CD8-positive, alpha-beta memory T cell (primary cell): ENCODE results near the gene KCTD12. TPM values are rescaled to one million over a fixed set of nuclear protein-coding genes. Genes with fewer than 3 reads are reported as not detected.

ENCODE experiments used
- CTCF ChIA-PET: fragments of 350-600 bp; sonication (Branson Sonifier 250); formaldehyde crosslinking; loops from one replicate; lab custom pipeline; 2021; ENCODE audit warnings: antibody characterized with exemption; lab: Charles Lee
- POLR2A ChIA-PET: fragments of 350-600 bp; sonication (Branson Sonifier 250); formaldehyde crosslinking; loops from one replicate; lab custom pipeline; 2021; ENCODE audit warnings: antibody characterized with exemption; lab: Charles Lee
- DNase-seq, 5 donors: peaks; one replicate each; pipeline versions ENCODE4 v3.0.0 to v3.0.0-alpha.2; 2020 to 2022; ENCODE audit warnings: mixed read lengths in 1 of 5
- H3K27ac ChIP-seq: one replicate; pipeline ENCODE4 v1.7.0; 2013; ENCODE audit warnings: low read depth, mild to moderate bottlenecking, low read length, moderate library complexity
- H3K27me3 ChIP-seq: 2 replicates; pipeline ENCODE4 v1.7.0; 2013; ENCODE audit warnings: low read length, mild to moderate bottlenecking; ENCODE audit not compliant: insufficient read depth, poor library complexity, severe bottlenecking
- H3K36me3 ChIP-seq: 2 replicates; pipeline ENCODE4 v1.7.0; 2013; ENCODE audit warnings: mild to moderate bottlenecking, low read length, moderate library complexity; ENCODE audit not compliant: insufficient read depth
- H3K4me1 ChIP-seq: 2 replicates; pipeline ENCODE4 v1.7.0; 2013; ENCODE audit warnings: mild to moderate bottlenecking, low read length, moderate library complexity; ENCODE audit not compliant: insufficient read depth
- H3K4me3 ChIP-seq: 2 replicates; pipeline ENCODE4 v1.7.0; 2013; ENCODE audit warnings: mild to moderate bottlenecking, low read length
- H3K9me3 ChIP-seq: 2 replicates; pipeline ENCODE4 v1.7.0; 2013; ENCODE audit warnings: mild to moderate bottlenecking, low read length
- H3K27ac Mint-ChIP-seq, 8 donors: one replicate each; pipeline ENCODE4 v1.8.0; 2020 to 2021; ENCODE audit warnings: mixed read lengths in 8 of 8, mild to moderate bottlenecking in 6 of 8, inconsistent platforms in 3 of 8, moderate library complexity in 3 of 8
- H3K27me3 Mint-ChIP-seq, 2 donors: one replicate each; pipeline ENCODE4 v1.8.0; 2020 to 2021; ENCODE audit warnings: mixed read lengths in 2 of 2, mild to moderate bottlenecking in 1 of 2, moderate library complexity in 1 of 2
- H3K36me3 Mint-ChIP-seq, 3 donors: one replicate each; pipeline ENCODE4 v1.8.0; 2020 to 2021; ENCODE audit warnings: mixed read lengths in 3 of 3, inconsistent platforms in 1 of 3, mild to moderate bottlenecking in 1 of 3
- H3K4me1 Mint-ChIP-seq, 3 donors: one replicate each; pipeline ENCODE4 v1.8.0; 2020 to 2021; ENCODE audit warnings: mixed read lengths in 3 of 3, inconsistent platforms in 1 of 3, mild to moderate bottlenecking in 1 of 3
- H3K4me3 Mint-ChIP-seq, 7 donors: one replicate each; pipeline ENCODE4 v1.8.0; 2020 to 2021; ENCODE audit warnings: mixed read lengths in 7 of 7, mild to moderate bottlenecking in 6 of 7, moderate library complexity in 4 of 7, inconsistent platforms in 2 of 7
- H3K9me3 Mint-ChIP-seq, 5 donors: one replicate each; pipeline ENCODE4 v1.8.0; 2020 to 2022; ENCODE audit warnings: mixed read lengths in 5 of 5, mild to moderate bottlenecking in 3 of 5, moderate library complexity in 2 of 5, inconsistent platforms in 1 of 5
- polyA plus RNA-seq: library from polyadenylated mRNA; unstranded; fragments of 300-500 nt; fragmentation: Illumina TruSeq; gene quantifications from one replicate; pipeline ENCODE4 v1.2.3, GENCODE V29; 2021
- total RNA-seq, 2 experiments: library from RNA; stranded (reverse); gene quantifications; one replicate each; pipeline ENCODE4 v1.2.3, GENCODE V29; 2021

Gene KCTD12
- 1 to 10 TPM; 5.1 to 5.8 TPM for total RNA-seq
- 0.07 TPM for polyA plus RNA-seq

GRCh38 chr13:76886292-76887075 is at the start of gene KCTD12:
TSS of gene KCTD12 (minus strand) at chr13:76886405. CDS start at chr13:76886148, 257 bp downstream.
- Histone ChIP-seq H3K4me1 (peaks cover 12% of the 10 kb centered on the region), H3K36me3 (no peaks in the 10 kb centered on the region), H3K9me3 (no peaks in the 10 kb centered on the region), H3K4me3 (peak within 1 kb of the TSS; percentile 57), H3K27me3 (peaks cover 11% of the 10 kb centered on the region), H3K27ac (no peak within 1 kb of the TSS)
- peaks cover 20 to 66% of the 10 kb centered on the region in 2 donors for H3K27me3 Mint-ChIP-seq
- peak within 1 kb of the TSS; percentile 77 to 90 (median 81) for H3K4me3 Mint-ChIP-seq
- peak; percentile 37 to 84 (median 59) for DNase-seq
- POLR2A ChIA-PET: interaction anchor here (1.2 kb wide), 1 partner anchor 105 kb away, joined by 8 read pairs; the partner anchor contains the start of gene CLN5
- peaks cover 11 to 22% (median 16%) of the 10 kb centered on the region in 3 donors for H3K4me1 Mint-ChIP-seq
- peak within 1 kb of the TSS in 3 of 8 donors; percentile 25 to 91 (median 27) for H3K27ac Mint-ChIP-seq
- CTCF ChIA-PET: interaction anchor here (0.8 to 3.8 kb wide), 4 partner anchors 9 to 1191 kb away, joined by 3 to 13 read pairs (median 6); no protein-coding TSS in a partner anchor
- no peaks in the 10 kb centered on the region for H3K9me3 Mint-ChIP-seq
- peaks cover 0 to 1% (median 0%) of the 10 kb centered on the region in 3 donors for H3K36me3 Mint-ChIP-seq

- Mint-ChIP-seq H3K4me1 (no peaks in the 10 kb centered on the region), H3K36me3 (peaks cover 0 to 2% (median 0%) of the 10 kb centered on the region in 3 donors), H3K27me3 (peaks cover 5 to 13% of the 10 kb centered on the region in 2 donors), H3K27ac (no peak overlapping the region), H3K4me3 (no peak overlapping the region), H3K9me3 (no peaks in the 10 kb centered on the region)
- no peaks in the 10 kb centered on the region for H3K9me3 ChIP-seq
- H3K36me3 ChIP-seq: no peaks in the 10 kb centered on the region
- no peak overlapping the region for H3K27ac ChIP-seq
- no peak overlapping the region for H3K4me3 ChIP-seq
- DNase-seq: no peak
- no peaks in the 10 kb centered on the region for H3K4me1 ChIP-seq
- no peaks in the 10 kb centered on the region for H3K27me3 ChIP-seq
- POLR2A ChIA-PET: no interaction called here
- CTCF ChIA-PET: no interaction called here
These were observed 48.5 kb upstream of the KCTD12 start for GRCh38 chr13:76934671-76935070.

DNA sequence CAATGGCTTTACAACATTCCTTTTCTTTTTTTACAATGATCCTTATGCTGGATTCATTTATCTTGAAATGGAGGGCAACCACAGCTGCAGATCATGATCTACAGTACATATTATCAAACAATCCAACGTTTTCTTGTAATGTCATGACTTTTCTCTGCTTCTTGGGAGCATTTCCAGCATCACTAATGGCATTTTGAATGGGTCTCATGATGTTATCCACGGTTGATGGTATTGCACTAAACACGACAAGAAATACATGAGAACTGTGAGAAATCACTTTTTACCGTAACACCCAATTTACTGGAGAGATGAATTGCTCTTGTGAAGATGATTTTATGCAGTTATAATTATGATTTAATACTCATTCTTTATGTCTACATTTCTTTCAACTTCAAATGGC is 45.9 kb upstream of the KCTD12 start:
- POLR2A ChIA-PET: no interaction called here
- Histone ChIP-seq H3K27ac (no peak overlapping the region), H3K9me3 (no peaks in the 10 kb centered on the region), H3K4me3 (no peak overlapping the region), H3K36me3 (no peaks in the 10 kb centered on the region), H3K27me3 (no peaks in the 10 kb centered on the region), H3K4me1 (no peaks in the 10 kb centered on the region)
- no peak for DNase-seq
- CTCF ChIA-PET: no interaction called here
- no peak overlapping the region for H3K27ac Mint-ChIP-seq
- peaks cover 4 to 10% of the 10 kb centered on the region in 2 donors for H3K27me3 Mint-ChIP-seq
- peaks cover 0 to 3% (median 3%) of the 10 kb centered on the region in 3 donors for H3K4me1 Mint-ChIP-seq
- no peak overlapping the region for H3K4me3 Mint-ChIP-seq
- H3K9me3 Mint-ChIP-seq: no peaks in the 10 kb centered on the region
- peaks cover 0 to 2% (median 0%) of the 10 kb centered on the region in 3 donors for H3K36me3 Mint-ChIP-seq

GRCh38 chr13:76929851-76930374 is 43.7 kb upstream of the KCTD12 start:
- H3K36me3 Mint-ChIP-seq: peaks cover 0 to 2% (median 0%) of the 10 kb centered on the region in 3 donors
- no peak for DNase-seq

GRCh38 chr13:76929320-76929719 is 43.1 kb upstream of the KCTD12 start:
- Histone ChIP-seq H3K27ac (no peak overlapping the region), H3K4me3 (no peak overlapping the region), H3K36me3 (no peaks in the 10 kb centered on the region), H3K4me1 (no peaks in the 10 kb centered on the region), H3K27me3 (no peaks in the 10 kb centered on the region), H3K9me3 (no peaks in the 10 kb centered on the region)
- Mint-ChIP-seq H3K36me3 (peaks cover 0 to 2% (median 0%) of the 10 kb centered on the region in 3 donors), H3K4me1 (peaks cover 0 to 3% (median 3%) of the 10 kb centered on the region in 3 donors), H3K4me3 (no peak overlapping the region), H3K9me3 (no peaks in the 10 kb centered on the region), H3K27me3 (peaks cover 4 to 10% of the 10 kb centered on the region in 2 donors), H3K27ac (no peak overlapping the region)
- ChIA-PET CTCF (no interaction called here), POLR2A (no interaction called here)
- no peak for DNase-seq

More at GRCh38 chr13:76929851-76930374, 43.7 kb upstream of the KCTD12 start:
- Histone ChIP-seq H3K9me3 (no peaks in the 10 kb centered on the region), H3K27ac (no peak overlapping the region), H3K4me3 (no peak overlapping the region), H3K4me1 (no peaks in the 10 kb centered on the region), H3K27me3 (no peaks in the 10 kb centered on the region), H3K36me3 (no peaks in the 10 kb centered on the region)
- Mint-ChIP-seq H3K4me3 (no peak overlapping the region), H3K9me3 (no peaks in the 10 kb centered on the region), H3K27me3 (peaks cover 4 to 10% of the 10 kb centered on the region in 2 donors), H3K4me1 (peaks cover 0 to 3% (median 3%) of the 10 kb centered on the region in 3 donors), H3K27ac (no peak overlapping the region)
- POLR2A ChIA-PET: no interaction called here
- CTCF ChIA-PET: no interaction called here

DNA sequence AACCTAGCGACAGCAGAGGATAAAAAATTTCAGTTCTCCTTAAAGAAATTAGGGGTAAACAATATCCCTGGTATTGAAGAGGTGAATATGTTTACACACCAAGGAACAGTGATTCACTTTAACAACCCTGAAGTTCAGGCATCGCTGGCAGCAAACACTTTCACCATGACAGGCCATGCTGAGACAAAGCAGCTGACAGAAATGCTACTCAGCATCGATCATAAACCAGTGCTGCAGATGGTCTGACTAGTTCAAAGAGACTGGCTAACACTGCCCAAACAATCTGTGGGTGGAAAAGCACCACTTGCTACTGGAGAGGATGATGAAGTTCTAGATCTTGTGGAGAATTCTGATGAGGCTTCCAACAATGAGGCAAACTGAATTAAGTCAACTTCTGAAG is 42.3 kb upstream of the KCTD12 start:
- no peaks in the 10 kb centered on the region for H3K27me3 ChIP-seq
- H3K36me3 Mint-ChIP-seq: peaks cover 0 to 2% (median 0%) of the 10 kb centered on the region in 3 donors
- H3K4me1 ChIP-seq: no peaks in the 10 kb centered on the region
- no peaks in the 10 kb centered on the region for H3K36me3 ChIP-seq
- no peak overlapping the region for H3K4me3 ChIP-seq
- POLR2A ChIA-PET: no interaction called here
- H3K4me3 Mint-ChIP-seq: no peak overlapping the region
- CTCF ChIA-PET: no interaction called here
- H3K4me1 Mint-ChIP-seq: peaks cover 0 to 3% (median 3%) of the 10 kb centered on the region in 3 donors
- H3K27ac ChIP-seq: no peak overlapping the region
- peaks cover 4 to 17% of the 10 kb centered on the region in 2 donors for H3K27me3 Mint-ChIP-seq
- no peaks in the 10 kb centered on the region for H3K9me3 ChIP-seq
- no peak overlapping the region for H3K27ac Mint-ChIP-seq
- DNase-seq: no peak
- no peaks in the 10 kb centered on the region for H3K9me3 Mint-ChIP-seq

GRCh38 chr13:76927955-76928354 is 41.8 kb upstream of the KCTD12 start:
- Mint-ChIP-seq H3K4me1 (peaks cover 0 to 3% (median 3%) of the 10 kb centered on the region in 3 donors), H3K4me3 (no peak overlapping the region), H3K27me3 (peaks cover 4 to 22% of the 10 kb centered on the region in 2 donors), H3K9me3 (no peaks in the 10 kb centered on the region), H3K27ac (no peak overlapping the region), H3K36me3 (peaks cover 0 to 2% (median 0%) of the 10 kb centered on the region in 3 donors)
- no peak overlapping the region for H3K4me3 ChIP-seq
- CTCF ChIA-PET: no interaction called here
- no peaks in the 10 kb centered on the region for H3K9me3 ChIP-seq
- POLR2A ChIA-PET: no interaction called here
- no peak for DNase-seq
- H3K36me3 ChIP-seq: no peaks in the 10 kb centered on the region
- no peak overlapping the region for H3K27ac ChIP-seq
- H3K27me3 ChIP-seq: no peaks in the 10 kb centered on the region
- H3K4me1 ChIP-seq: no peaks in the 10 kb centered on the region

DNA sequence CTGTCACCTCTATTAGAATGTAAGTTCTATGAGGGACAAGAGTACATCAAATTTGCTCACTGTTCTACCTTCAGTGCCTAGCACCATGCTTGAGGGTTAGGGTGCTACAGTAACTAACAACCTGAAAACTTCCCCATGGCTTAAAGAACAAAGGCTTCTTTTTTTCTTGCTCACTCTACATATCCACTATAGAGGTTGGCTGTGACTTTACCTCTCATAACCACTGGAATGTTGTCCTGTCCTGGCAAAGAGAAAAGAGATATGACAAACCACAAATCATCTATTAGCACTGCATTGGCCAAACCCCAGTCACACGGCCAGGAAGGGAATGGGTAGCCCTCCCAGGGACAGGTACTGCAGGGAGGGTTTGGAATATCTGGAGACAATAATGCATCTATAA is 38.9 kb upstream of the KCTD12 start:
- Mint-ChIP-seq H3K4me1 (peaks cover 0 to 3% (median 3%) of the 10 kb centered on the region in 3 donors), H3K27ac (no peak overlapping the region), H3K27me3 (peaks cover 1 to 26% of the 10 kb centered on the region in 2 donors), H3K4me3 (no peak overlapping the region), H3K9me3 (no peaks in the 10 kb centered on the region), H3K36me3 (no peaks in the 10 kb centered on the region)
- Histone ChIP-seq H3K9me3 (no peaks in the 10 kb centered on the region), H3K4me3 (no peak overlapping the region), H3K36me3 (no peaks in the 10 kb centered on the region), H3K4me1 (no peaks in the 10 kb centered on the region), H3K27ac (no peak overlapping the region), H3K27me3 (no peaks in the 10 kb centered on the region)
- DNase-seq: no peak
- ChIA-PET CTCF (no interaction called here), POLR2A (no interaction called here)
